WERI-Rb-1 (cell line): ENCODE measurements around the gene PACS1.

Source experiments
- DNase-seq: peaks from one replicate; pipeline ENCODE4 v3.0.0-alpha.2; 2020
- H3K27ac ChIP-seq: fragments of 250-450 bp; sonication (Bioruptor Pico); 2 replicates; pipeline ENCODE4 v1.5.1; 2020; ENCODE audit warnings: mild to moderate bottlenecking, moderate library complexity
- H3K27me3 ChIP-seq: fragments of 250-450 bp; sonication (Bioruptor Pico); 2 replicates; pipeline ENCODE4 v1.5.1; 2021; ENCODE audit warnings: mild to moderate bottlenecking, low read depth, moderate library complexity; ENCODE audit not compliant: insufficient read depth, severe bottlenecking
- H3K36me3 ChIP-seq: fragments of 250-450 bp; sonication (Bioruptor Pico); 2 replicates; pipeline ENCODE4 v1.5.1; 2020; ENCODE audit warnings: mild to moderate bottlenecking, moderate library complexity
- H3K4me3 ChIP-seq: 2 replicates; pipeline ENCODE4 v1.5.1; 2011; ENCODE audit warnings: low read depth, mild to moderate bottlenecking, control low read depth, low read length
- H3K9me3 ChIP-seq: fragments of 250-450 bp; sonication (Bioruptor Pico); 2 replicates; pipeline ENCODE4 v1.5.1; 2021; ENCODE audit warnings: mild to moderate bottlenecking, moderate library complexity; ENCODE audit not compliant: severe bottlenecking
- TF ChIP-seq, protein P1 (sequence below): IDR thresholded peaks from 2 replicates; pipeline ENCODE4 v1.5.1; 2011; ENCODE audit warnings: low read depth, mild to moderate bottlenecking, control low read depth, inconsistent platforms, low read length

Gene PACS1

GRCh38 chr11:66119348-66120133 lies 49.5 kb downstream of the PACS1 start:
- Histone ChIP-seq H3K4me3 (no peak overlapping the region), H3K27me3 (no peaks in the 10 kb centered on the region), H3K36me3 (no peaks in the 10 kb centered on the region), H3K9me3 (no peaks in the 10 kb centered on the region), H3K27ac (peak overlapping the region; percentile 88)
- peak; percentile 79 for DNase-seq
- TF ChIP-seq, protein P1, sequence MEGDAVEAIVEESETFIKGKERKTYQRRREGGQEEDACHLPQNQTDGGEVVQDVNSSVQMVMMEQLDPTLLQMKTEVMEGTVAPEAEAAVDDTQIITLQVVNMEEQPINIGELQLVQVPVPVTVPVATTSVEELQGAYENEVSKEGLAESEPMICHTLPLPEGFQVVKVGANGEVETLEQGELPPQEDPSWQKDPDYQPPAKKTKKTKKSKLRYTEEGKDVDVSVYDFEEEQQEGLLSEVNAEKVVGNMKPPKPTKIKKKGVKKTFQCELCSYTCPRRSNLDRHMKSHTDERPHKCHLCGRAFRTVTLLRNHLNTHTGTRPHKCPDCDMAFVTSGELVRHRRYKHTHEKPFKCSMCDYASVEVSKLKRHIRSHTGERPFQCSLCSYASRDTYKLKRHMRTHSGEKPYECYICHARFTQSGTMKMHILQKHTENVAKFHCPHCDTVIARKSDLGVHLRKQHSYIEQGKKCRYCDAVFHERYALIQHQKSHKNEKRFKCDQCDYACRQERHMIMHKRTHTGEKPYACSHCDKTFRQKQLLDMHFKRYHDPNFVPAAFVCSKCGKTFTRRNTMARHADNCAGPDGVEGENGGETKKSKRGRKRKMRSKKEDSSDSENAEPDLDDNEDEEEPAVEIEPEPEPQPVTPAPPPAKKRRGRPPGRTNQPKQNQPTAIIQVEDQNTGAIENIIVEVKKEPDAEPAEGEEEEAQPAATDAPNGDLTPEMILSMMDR, result no peak

- H3K27ac ChIP-seq, result no peak overlapping the region
- no peaks in the 10 kb centered on the region for H3K9me3 ChIP-seq
- H3K36me3 ChIP-seq, result no peaks in the 10 kb centered on the region
- no peaks in the 10 kb centered on the region for H3K27me3 ChIP-seq
- TF ChIP-seq, protein P1, result no peak
- no peak for DNase-seq
- H3K4me3 ChIP-seq, result no peak overlapping the region
Measured at GRCh38 chr11:66121466-66121865, 51.4 kb downstream of the PACS1 start.

- TF ChIP-seq, protein P1, result no peak
- no peak overlapping the region for H3K27ac ChIP-seq
- no peaks in the 10 kb centered on the region for H3K9me3 ChIP-seq
- no peaks in the 10 kb centered on the region for H3K27me3 ChIP-seq
- no peaks in the 10 kb centered on the region for H3K36me3 ChIP-seq
- no peak for DNase-seq
- H3K4me3 ChIP-seq, result no peak overlapping the region
Measured at GRCh38 chr11:66123902-66124301, 53.8 kb downstream of the PACS1 start.

DNA sequence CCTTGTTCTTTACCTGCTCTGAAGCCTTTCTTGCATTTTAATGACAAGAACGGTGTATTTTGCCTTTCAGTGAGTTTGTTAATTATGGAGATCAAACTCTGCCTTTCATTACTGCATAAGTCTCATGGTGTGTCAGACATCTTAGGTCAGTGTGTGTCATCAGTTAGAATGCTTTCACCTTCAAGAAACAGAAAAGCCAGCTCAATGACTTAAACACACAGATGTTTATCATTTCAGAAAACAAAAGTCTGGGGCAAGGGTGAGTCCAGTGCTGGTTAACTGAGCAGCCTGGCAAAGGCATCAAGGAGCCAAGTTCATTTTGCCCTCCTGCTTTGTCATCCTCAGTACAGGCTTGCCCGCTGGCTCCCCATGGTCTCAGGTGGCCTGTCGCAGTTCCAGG lies 54.5 kb downstream of the PACS1 start:
- Histone ChIP-seq H3K9me3 (no peaks in the 10 kb centered on the region), H3K36me3 (no peaks in the 10 kb centered on the region), H3K4me3 (no peak overlapping the region), H3K27me3 (no peaks in the 10 kb centered on the region), H3K27ac (no peak overlapping the region)
- TF ChIP-seq, protein P1, result no peak
- no peak for DNase-seq

- H3K27me3 ChIP-seq, result no peaks in the 10 kb centered on the region
- no peak for DNase-seq
- H3K36me3 ChIP-seq, result no peaks in the 10 kb centered on the region
- TF ChIP-seq, protein P1, result no peak
- H3K9me3 ChIP-seq, result no peaks in the 10 kb centered on the region
- H3K4me3 ChIP-seq, result no peak overlapping the region
- H3K27ac ChIP-seq, result no peak overlapping the region
Measured at GRCh38 chr11:66126064-66126463, 56.0 kb downstream of the PACS1 start.
